ENCODE data around the gene F8.

GRCh38 chrX:155031657-155032056 is 9.1 kb upstream of the F8 start:
- TF ChIP-seq POLR2A (IDR thresholded peaks at IDR 0.05) = no peak
- no peak for TF ChIP-seq CTCF (IDR thresholded peaks at IDR 0.05)
